ENCODE measurements around the gene ALG5. TPM values are rescaled to one million over a fixed set of nuclear protein-coding genes. Genes with fewer than 3 reads are reported as not detected.

The ALG5 gene, protein sequence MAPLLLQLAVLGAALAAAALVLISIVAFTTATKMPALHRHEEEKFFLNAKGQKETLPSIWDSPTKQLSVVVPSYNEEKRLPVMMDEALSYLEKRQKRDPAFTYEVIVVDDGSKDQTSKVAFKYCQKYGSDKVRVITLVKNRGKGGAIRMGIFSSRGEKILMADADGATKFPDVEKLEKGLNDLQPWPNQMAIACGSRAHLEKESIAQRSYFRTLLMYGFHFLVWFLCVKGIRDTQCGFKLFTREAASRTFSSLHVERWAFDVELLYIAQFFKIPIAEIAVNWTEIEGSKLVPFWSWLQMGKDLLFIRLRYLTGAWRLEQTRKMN
- total RNA-seq (2014; rRNA removed; shearing (Covaris generic)): 30.4 and 39.4 TPM in 2 replicates

GRCh38 chr13:36999054-36999714, at the start of gene ALG5:
TSS of gene ALG5 (minus strand) at chr13:36999340. CDS start at chr13:36999300, 40 bp downstream.
- Histone ChIP-seq H3K9me3 (replicated peaks) (no peaks in the 10 kb centered on the region), H3K27me3 (replicated peaks) (no peaks in the 10 kb centered on the region), H3K4me3 (peak within 1 kb of the TSS; percentile 79), H3K4me1 (replicated peaks) (peaks cover 12% of the 10 kb centered on the region), H3K27ac (peak within 1 kb of the TSS; percentile 88), H3K36me3 (peaks cover 47% of the 10 kb centered on the region)
- DNase-seq (ENCODE audit: low read depth in 1 of 2, low spot score in 2 of 2): peak; percentile 81 to 85

DNA sequence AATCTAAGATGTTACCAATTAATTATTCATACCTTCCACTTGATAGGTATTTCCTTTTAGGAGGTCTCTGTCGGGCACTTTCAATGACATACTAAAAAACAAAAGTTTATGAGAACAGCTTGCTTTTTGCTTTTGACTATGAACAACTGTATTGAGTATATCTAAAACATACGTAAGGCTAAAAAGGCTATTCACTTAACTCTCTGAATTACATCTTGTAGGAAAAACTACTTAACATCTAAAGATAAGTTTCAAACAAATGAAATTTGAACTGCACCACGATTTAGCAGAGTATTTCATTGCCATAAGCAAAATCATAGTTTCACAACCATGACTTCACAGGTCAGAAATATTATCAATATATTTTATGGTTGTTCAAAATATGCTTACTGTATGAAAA, 48.7 kb upstream of the ALG5 start:
- no peak overlapping the region for H3K4me3 ChIP-seq
- no peak for DNase-seq (ENCODE audit: low read depth in 1 of 2, low spot score in 2 of 2)
- H3K4me1 ChIP-seq (replicated peaks): no peaks in the 10 kb centered on the region
- peaks cover 63% of the 10 kb centered on the region for H3K36me3 ChIP-seq
- H3K27ac ChIP-seq: no peak overlapping the region
- H3K9me3 ChIP-seq (replicated peaks): no peaks in the 10 kb centered on the region
- no peaks in the 10 kb centered on the region for H3K27me3 ChIP-seq (replicated peaks)

GRCh38 chr13:37047032-37047431, 47.9 kb upstream of the ALG5 start:
- no peaks in the 10 kb centered on the region for H3K4me1 ChIP-seq (replicated peaks)
- H3K9me3 ChIP-seq (replicated peaks): no peaks in the 10 kb centered on the region
- H3K4me3 ChIP-seq: no peak overlapping the region
- H3K36me3 ChIP-seq: peaks cover 68% of the 10 kb centered on the region
- no peak overlapping the region for H3K27ac ChIP-seq
- H3K27me3 ChIP-seq (replicated peaks): no peaks in the 10 kb centered on the region
- DNase-seq (ENCODE audit: low read depth in 1 of 2, low spot score in 2 of 2): no peak

DNA sequence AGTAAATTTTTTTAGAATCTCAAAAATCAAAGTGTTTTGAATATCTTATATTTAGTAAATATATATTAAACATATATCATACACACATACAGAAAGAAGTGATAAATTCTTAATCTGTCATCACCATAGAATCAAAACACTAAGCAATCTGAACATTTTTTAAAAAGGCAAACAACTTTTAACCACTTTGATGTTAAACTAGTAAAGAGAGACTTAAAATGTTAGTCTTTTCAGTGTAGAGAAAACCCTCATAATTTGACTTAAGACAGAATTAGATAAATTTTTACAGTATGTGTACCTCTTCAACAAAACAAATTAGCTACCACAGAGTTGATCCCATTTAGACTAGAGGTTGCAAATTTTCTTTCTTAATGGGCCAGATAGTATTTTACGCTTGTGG, 46.9 kb upstream of the ALG5 start:
- H3K27ac ChIP-seq: no peak overlapping the region
- no peaks in the 10 kb centered on the region for H3K4me1 ChIP-seq (replicated peaks)
- no peak overlapping the region for H3K4me3 ChIP-seq
- no peak for DNase-seq (ENCODE audit: low read depth in 1 of 2, low spot score in 2 of 2)
- H3K9me3 ChIP-seq (replicated peaks): no peaks in the 10 kb centered on the region
- H3K36me3 ChIP-seq: peaks cover 76% of the 10 kb centered on the region
- H3K27me3 ChIP-seq (replicated peaks): no peaks in the 10 kb centered on the region

GRCh38 chr13:37040789-37041188, 41.6 kb upstream of the ALG5 start:
- H3K4me1 ChIP-seq (replicated peaks): no peaks in the 10 kb centered on the region
- DNase-seq (ENCODE audit: low read depth in 1 of 2, low spot score in 2 of 2): no peak
- no peaks in the 10 kb centered on the region for H3K9me3 ChIP-seq (replicated peaks)
- no peak overlapping the region for H3K27ac ChIP-seq
- peaks cover 98% of the 10 kb centered on the region for H3K36me3 ChIP-seq
- H3K27me3 ChIP-seq (replicated peaks): no peaks in the 10 kb centered on the region
- no peak overlapping the region for H3K4me3 ChIP-seq

GRCh38 chr13:37039896-37040295, 40.8 kb upstream of the ALG5 start:
- DNase-seq (ENCODE audit: low read depth in 1 of 2, low spot score in 2 of 2): no peak
- H3K36me3 ChIP-seq: peaks cover 98% of the 10 kb centered on the region
- no peaks in the 10 kb centered on the region for H3K27me3 ChIP-seq (replicated peaks)
- H3K4me1 ChIP-seq (replicated peaks): no peaks in the 10 kb centered on the region
- no peak overlapping the region for H3K27ac ChIP-seq
- H3K9me3 ChIP-seq (replicated peaks): no peaks in the 10 kb centered on the region
- H3K4me3 ChIP-seq: no peak overlapping the region

DNA sequence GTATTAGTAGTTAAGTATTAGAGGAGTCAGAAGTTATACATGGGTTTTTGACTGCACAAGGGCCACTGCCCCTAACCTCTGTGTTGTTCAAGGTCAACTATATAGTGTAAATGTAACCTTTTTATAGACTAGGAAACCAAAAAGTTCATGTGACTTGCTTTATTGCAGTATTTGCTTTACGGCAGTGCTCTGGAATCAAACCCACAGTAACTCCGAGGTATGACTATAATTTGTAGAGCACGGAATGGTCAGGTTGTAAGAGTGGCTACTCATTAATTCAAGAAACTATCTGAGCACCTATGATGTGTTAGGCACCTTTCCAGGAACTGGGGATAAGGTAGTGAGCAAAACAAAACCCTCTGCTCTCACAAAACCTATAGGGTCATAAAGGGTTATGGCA, 38.1 kb upstream of the ALG5 start:
- Histone ChIP-seq H3K9me3 (replicated peaks) (no peaks in the 10 kb centered on the region), H3K27me3 (replicated peaks) (no peaks in the 10 kb centered on the region), H3K4me1 (replicated peaks) (no peaks in the 10 kb centered on the region), H3K4me3 (no peak overlapping the region), H3K36me3 (peaks cover 92% of the 10 kb centered on the region), H3K27ac (no peak overlapping the region)
- no peak for DNase-seq (ENCODE audit: low read depth in 1 of 2, low spot score in 2 of 2)

DNA sequence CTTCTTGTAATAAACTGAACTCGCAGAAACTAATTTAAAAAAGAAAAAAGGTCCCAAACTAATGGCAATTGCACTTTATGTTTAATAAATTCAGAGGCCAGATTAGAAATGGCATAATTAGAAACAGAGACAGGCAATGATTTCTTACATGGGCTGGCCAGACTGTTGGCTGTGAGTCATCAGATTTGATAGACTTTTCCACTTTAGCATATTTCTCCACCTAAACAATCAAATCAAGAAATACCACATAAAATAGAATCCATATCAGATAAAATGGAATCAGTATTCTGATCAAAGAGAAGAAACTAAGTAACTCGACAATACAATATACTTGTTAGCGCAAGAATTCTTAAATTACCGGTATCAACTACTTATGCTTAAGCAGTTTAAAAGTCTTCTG, 30.5 kb upstream of the ALG5 start:
- no peaks in the 10 kb centered on the region for H3K27me3 ChIP-seq (replicated peaks)
- no peaks in the 10 kb centered on the region for H3K9me3 ChIP-seq (replicated peaks)
- H3K27ac ChIP-seq: no peak overlapping the region
- no peak for DNase-seq (ENCODE audit: low read depth in 1 of 2, low spot score in 2 of 2)
- H3K4me3 ChIP-seq: no peak overlapping the region
- peaks cover 69% of the 10 kb centered on the region for H3K36me3 ChIP-seq
- H3K4me1 ChIP-seq (replicated peaks): no peaks in the 10 kb centered on the region

GRCh38 chr13:37027639-37028038, 28.5 kb upstream of the ALG5 start:
- Histone ChIP-seq H3K9me3 (replicated peaks) (no peaks in the 10 kb centered on the region), H3K36me3 (peaks cover 74% of the 10 kb centered on the region), H3K4me1 (replicated peaks) (no peaks in the 10 kb centered on the region), H3K27ac (no peak overlapping the region), H3K27me3 (replicated peaks) (no peaks in the 10 kb centered on the region), H3K4me3 (no peak overlapping the region)
- DNase-seq (ENCODE audit: low read depth in 1 of 2, low spot score in 2 of 2): no peak

DNA sequence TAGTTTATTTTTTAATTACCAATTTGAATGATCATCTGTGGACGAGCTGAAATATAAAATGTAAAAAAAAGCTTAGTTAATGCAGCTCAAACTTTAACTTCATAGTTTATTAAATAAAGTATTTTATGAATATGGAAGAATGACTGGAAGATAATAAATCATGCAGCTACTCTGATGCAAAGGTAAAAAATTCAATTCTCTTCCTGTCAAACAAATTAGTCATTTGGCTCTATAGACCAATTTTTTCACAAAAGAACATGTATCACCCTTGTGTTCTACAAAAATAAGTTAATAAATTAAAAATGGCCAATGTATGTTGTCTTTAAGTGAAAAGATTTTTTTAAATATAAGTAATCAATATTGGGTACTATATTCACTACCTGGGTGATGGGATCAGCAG, 27.6 kb upstream of the ALG5 start:
- Histone ChIP-seq H3K9me3 (replicated peaks) (no peaks in the 10 kb centered on the region), H3K4me1 (replicated peaks) (no peaks in the 10 kb centered on the region), H3K27me3 (replicated peaks) (no peaks in the 10 kb centered on the region), H3K27ac (no peak overlapping the region), H3K36me3 (peaks cover 74% of the 10 kb centered on the region), H3K4me3 (no peak overlapping the region)
- no peak for DNase-seq (ENCODE audit: low read depth in 1 of 2, low spot score in 2 of 2)

GRCh38 chr13:37023871-37024270, 24.7 kb upstream of the ALG5 start:
- no peak for DNase-seq (ENCODE audit: low read depth in 1 of 2, low spot score in 2 of 2)
- H3K4me1 ChIP-seq (replicated peaks): no peaks in the 10 kb centered on the region
- no peaks in the 10 kb centered on the region for H3K27me3 ChIP-seq (replicated peaks)
- no peaks in the 10 kb centered on the region for H3K9me3 ChIP-seq (replicated peaks)
- peaks cover 77% of the 10 kb centered on the region for H3K36me3 ChIP-seq
- no peak overlapping the region for H3K27ac ChIP-seq
- no peak overlapping the region for H3K4me3 ChIP-seq

DNA sequence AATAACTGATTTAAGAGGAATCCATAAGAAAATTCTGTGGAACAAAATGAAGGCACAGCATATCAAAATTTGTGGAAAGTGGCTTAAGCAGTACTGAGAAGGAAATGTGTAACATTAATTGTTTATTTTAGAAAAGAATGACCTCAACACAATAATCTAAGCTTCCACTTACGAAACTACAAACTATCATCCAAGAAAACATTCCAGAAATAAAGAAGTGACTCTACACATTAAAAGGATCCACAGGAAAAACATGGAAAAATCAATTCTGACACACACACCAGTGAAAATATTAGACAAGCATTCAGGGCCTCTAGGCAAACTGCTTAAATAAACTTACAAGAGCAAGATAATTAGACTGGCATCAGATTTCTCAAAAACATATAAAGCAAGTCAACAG, 15.5 kb upstream of the ALG5 start:
- H3K9me3 ChIP-seq (replicated peaks): no peaks in the 10 kb centered on the region
- no peak overlapping the region for H3K27ac ChIP-seq
- DNase-seq (ENCODE audit: low read depth in 1 of 2, low spot score in 2 of 2): no peak
- H3K36me3 ChIP-seq: peaks cover 66% of the 10 kb centered on the region
- H3K27me3 ChIP-seq (replicated peaks): no peaks in the 10 kb centered on the region
- no peaks in the 10 kb centered on the region; the same call in 1 of the 2 replicates for H3K4me1 ChIP-seq (replicated peaks)
- no peak overlapping the region for H3K4me3 ChIP-seq

DNA sequence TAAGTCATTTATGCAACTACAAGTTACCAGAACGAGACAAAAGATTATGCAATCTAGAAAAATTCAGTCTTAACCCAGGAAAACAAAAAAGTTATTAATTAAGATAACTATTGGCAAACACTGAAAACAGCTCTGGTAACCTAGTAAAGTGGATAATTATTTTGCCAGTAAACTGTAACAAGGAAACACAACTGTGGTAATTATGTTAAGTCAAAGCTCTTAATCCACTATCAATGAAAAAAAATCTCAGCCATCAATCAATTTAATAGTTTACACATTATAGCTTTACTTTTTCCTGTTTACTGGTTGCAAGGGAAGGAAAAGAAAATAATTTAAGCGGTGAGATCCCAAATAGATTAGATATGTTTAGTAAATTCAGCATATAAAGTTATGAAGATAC, 12.6 kb upstream of the ALG5 start:
- Histone ChIP-seq H3K4me1 (replicated peaks) (no peaks in the 10 kb centered on the region; the same call in 1 of the 2 replicates), H3K27me3 (replicated peaks) (no peaks in the 10 kb centered on the region), H3K36me3 (peaks cover 77% of the 10 kb centered on the region), H3K9me3 (replicated peaks) (no peaks in the 10 kb centered on the region), H3K4me3 (no peak overlapping the region), H3K27ac (no peak overlapping the region)
- DNase-seq (ENCODE audit: low read depth in 1 of 2, low spot score in 2 of 2): no peak

GRCh38 chr13:37011002-37011401, 11.9 kb upstream of the ALG5 start:
- Histone ChIP-seq H3K36me3 (peaks cover 79% of the 10 kb centered on the region), H3K4me3 (no peak overlapping the region), H3K9me3 (replicated peaks) (no peaks in the 10 kb centered on the region), H3K27me3 (replicated peaks) (no peaks in the 10 kb centered on the region), H3K4me1 (replicated peaks) (no peaks in the 10 kb centered on the region; the same call in 1 of the 2 replicates), H3K27ac (no peak overlapping the region)
- peak in 1 of 2 experiments; percentile 30 for DNase-seq (ENCODE audit: low read depth in 1 of 2, low spot score in 2 of 2)
